IMR-90 (cell line): Measurements from ENCODE around the gene GJB4. TPM values are rescaled to one million over a fixed set of nuclear protein-coding genes. Genes with fewer than 3 reads are reported as not detected.

Experiments
- ATAC-seq: fragments of 200-7000 bp; cut with Tn5 transposase; 2 replicates; pipeline ENCODE4 v1.9.1; 2020; ENCODE audit warnings: low read depth, mild to moderate bottlenecking, moderate library complexity
- BruUV-seq: library from RNA; stranded (reverse); fragments of 400-500 nt; replicated peaks from 2 replicates; lab custom pipeline; 2021; lab: Mats Ljungman, UMichigan
- CTCF ChIA-PET: fragments of 300-600 bp; formaldehyde crosslinking; extraction: SDS; loops from one replicate; lab custom pipeline; 2021; ENCODE audit warnings: antibody characterized with exemption; lab: Yijun Ruan, JAX
- POLR2A ChIA-PET: fragments of 300-600 bp; sonication (Branson Sonifier 250); formaldehyde crosslinking; loops from one replicate; lab custom pipeline; 2022; ENCODE audit warnings: antibody characterized with exemption; ENCODE audit not compliant: unreplicated experiment; lab: Charles Lee
- DNase-seq: peaks from one replicate; pipeline ENCODE4 v3.0.0; 2013
- H2AFZ ChIP-seq: replicated peaks from 2 replicates; pipeline ENCODE3; 2013; ENCODE audit warnings: low read length, mild to moderate bottlenecking; ENCODE audit not compliant: poor library complexity
- H2AK5ac ChIP-seq: 2 replicates; pipeline ENCODE4 v1.6.1; 2013; ENCODE audit warnings: low read depth, low read length, inconsistent platforms
- H2AK9ac ChIP-seq: replicated peaks from 2 replicates; pipeline ENCODE3; 2013; ENCODE audit warnings: mild to moderate bottlenecking, low read depth, low read length, moderate library complexity; ENCODE audit not compliant: poor library complexity
- H2BK120ac ChIP-seq: 2 replicates; pipeline ENCODE4 v1.6.1; 2013; ENCODE audit warnings: low read depth, low read length, inconsistent platforms
- H2BK15ac ChIP-seq: 3 replicates; pipeline ENCODE4 v1.6.1; 2013; ENCODE audit warnings: low read depth, low read length, inconsistent platforms
- H2BK20ac ChIP-seq: 2 replicates; pipeline ENCODE4 v1.6.1; 2013; ENCODE audit warnings: low read depth, mild to moderate bottlenecking, inconsistent platforms, low read length, moderate library complexity
- H2BK5ac ChIP-seq: 2 replicates; pipeline ENCODE4 v1.6.1; 2013; ENCODE audit warnings: mild to moderate bottlenecking, low read depth, low read length, inconsistent platforms; ENCODE audit not compliant: poor library complexity, severe bottlenecking
- H3K14ac ChIP-seq: replicated peaks from 2 replicates; pipeline ENCODE4 v1.6.1; 2013; ENCODE audit warnings: low read depth, low read length, inconsistent platforms
- H3K18ac ChIP-seq: 2 replicates; pipeline ENCODE4 v1.6.1; 2013; ENCODE audit warnings: low read depth, low read length, control low read depth
- H3K23ac ChIP-seq: 2 replicates; pipeline ENCODE4 v1.6.1; 2013; ENCODE audit warnings: low read depth, low read length, inconsistent platforms
- H3K27ac ChIP-seq: 2 replicates; pipeline ENCODE4 v1.5.1; 2013; ENCODE audit warnings: mild to moderate bottlenecking, control low read depth, low read length; ENCODE audit not compliant: insufficient read depth
- H3K27me3 ChIP-seq: 2 replicates; pipeline ENCODE4 v1.6.1; 2013; ENCODE audit warnings: low read length; ENCODE audit not compliant: control insufficient read depth, insufficient read depth
- H3K36me3 ChIP-seq: 2 replicates; pipeline ENCODE4 v1.6.1; 2013; ENCODE audit warnings: low read length, mixed read lengths; ENCODE audit not compliant: control insufficient read depth, insufficient read depth
- H3K4ac ChIP-seq: 2 replicates; pipeline ENCODE4 v1.6.1; 2013; ENCODE audit warnings: low read depth, low read length, inconsistent platforms
- H3K4me1 ChIP-seq: 2 replicates; pipeline ENCODE4 v1.6.1; 2013; ENCODE audit warnings: low read length, mixed read lengths; ENCODE audit not compliant: control insufficient read depth, insufficient read depth
- H3K4me2 ChIP-seq: 2 replicates; pipeline ENCODE4 v1.6.1; 2013; ENCODE audit warnings: low read depth, mild to moderate bottlenecking, control low read depth, low read length, moderate library complexity
- H3K4me3 ChIP-seq: 2 replicates; pipeline ENCODE4 v1.5.1; 2013; ENCODE audit warnings: low read depth, mild to moderate bottlenecking, control low read depth, low read length, moderate library complexity; ENCODE audit not compliant: insufficient read depth
- H3K56ac ChIP-seq: 2 replicates; pipeline ENCODE4 v1.6.1; 2013; ENCODE audit warnings: low read length, inconsistent platforms; ENCODE audit not compliant: insufficient read depth; ENCODE audit errors: extremely low read depth
- H3K79me1 ChIP-seq, 2 experiments: 2 replicates each; pipeline ENCODE4 v1.6.1; 2013; ENCODE audit warnings: low read length in 2 of 2, inconsistent platforms in 1 of 2, low read depth in 1 of 2
- H3K9ac ChIP-seq: 2 replicates; pipeline ENCODE4 v1.6.1; 2013; ENCODE audit warnings: low read depth, low read length, control low read depth
- H3K9me1 ChIP-seq: 2 replicates; pipeline ENCODE4 v1.6.1; 2013; ENCODE audit warnings: low read length, inconsistent platforms; ENCODE audit not compliant: insufficient read depth
- H3K9me3 ChIP-seq: 2 replicates; pipeline ENCODE4 v1.6.1; 2013; ENCODE audit warnings: low read length; ENCODE audit not compliant: control insufficient read depth, insufficient read depth
- H4K20me1 ChIP-seq: 2 replicates; pipeline ENCODE4 v1.6.1; 2013; ENCODE audit warnings: low read length, inconsistent platforms; ENCODE audit not compliant: insufficient read depth
- H4K5ac ChIP-seq: 2 replicates; pipeline ENCODE4 v1.6.1; 2013; ENCODE audit warnings: mild to moderate bottlenecking, low read depth, low read length, control low read depth
- H4K8ac ChIP-seq, 2 experiments: 2 replicates each; pipeline ENCODE4 v1.6.1; 2013; ENCODE audit warnings: low read depth in 2 of 2, low read length in 2 of 2, control low read depth in 1 of 2, inconsistent platforms in 1 of 2
- H4K91ac ChIP-seq: 2 replicates; pipeline ENCODE4 v1.6.1; 2013; ENCODE audit warnings: low read depth, low read length, inconsistent platforms; ENCODE audit not compliant: insufficient read depth
- POLR2A ChIP-seq: IDR thresholded peaks from 2 replicates; pipeline ENCODE4 v1.6.1; 2012; ENCODE audit warnings: mild to moderate bottlenecking, low read depth, low read length
- WGBS, 2 experiments: methylation state at CpG; one replicate each; pipeline versions ENCODE4 v1.1.5 to v1.1.7; 2013; ENCODE audit warnings: missing lambda C conversion rate in 2 of 2; ENCODE audit not compliant: insufficient read length in 1 of 2; ENCODE audit errors: extremely low coverage in 2 of 2; 5-methylcytosine and 5-hydroxymethylcytosine counted together
- dilution Hi-C: fragments of 300-500 bp; cut with HindIII; formaldehyde crosslinking; loops from one replicate; pipeline ENCODE4 v1.14.3; 2018; ENCODE audit warnings: low sequenced_read_pairs; ENCODE audit not compliant: unreplicated experiment
- in situ Hi-C: fragments of 300-500 bp; cut with MboI; formaldehyde crosslinking; loops from 3 replicates; pipeline ENCODE4 v1.14.3; 2019; ENCODE audit warnings: low sequenced_read_pairs, inconsistent platforms, mixed read lengths
- intact Hi-C: fragments of 100-400 bp; cut with micrococcal nuclease; formaldehyde crosslinking; loops from 2 replicates; pipeline ENCODE4 v1.10.0; 2022
- polyA plus RNA-seq, 3 experiments: library from polyadenylated mRNA; depleted of rRNA; stranded (reverse); fragments of >200 nt; gene quantifications; 2 replicates each; pipeline ENCODE4 v1.2.3, GENCODE V29; 2012; ENCODE audit warnings: low replicate concordance in 1 of 3
- total RNA-seq: library from RNA; depleted of rRNA; stranded (reverse); fragments of >200 nt; gene quantifications from 2 replicates; pipeline ENCODE4 v1.2.3, GENCODE V29; 2012
- TF ChIP-seq, protein P1 (sequence below): fragments of 150-350 bp; IDR thresholded peaks from 2 replicates; pipeline ENCODE4 v1.6.1; 2016; ENCODE audit warnings: low read depth, mild to moderate bottlenecking, low read length, moderate library complexity, borderline replicate concordance

Gene GJB4
- total and polyA plus RNA-seq, 2 of the 4 experiments (the other 2 are of a cell fraction): not detected

GRCh38 chr1:34780528-34780927 is 21.0 kb downstream of the GJB4 start:
- Histone ChIP-seq H4K91ac (no peak overlapping the region), H2AK5ac (no peak overlapping the region), H3K79me1 (no peaks in the 10 kb centered on the region), H2BK20ac (no peak overlapping the region), H2AK9ac (no peak overlapping the region), H3K18ac (no peak overlapping the region), H2BK5ac (no peak overlapping the region), H3K23ac (no peak overlapping the region), H3K9ac (no peak overlapping the region), H3K14ac (no peak overlapping the region), H3K56ac (no peak overlapping the region), H2BK120ac (no peak overlapping the region), H2AFZ (no peak overlapping the region), H3K27ac (no peak overlapping the region), H3K9me3 (no peaks in the 10 kb centered on the region), H4K20me1 (no peaks in the 10 kb centered on the region; the same call in 1 of the 2 replicates), H3K4ac (no peak overlapping the region), H2BK15ac (no peak overlapping the region), H4K8ac (no peak overlapping the region), H3K36me3 (no peaks in the 10 kb centered on the region), H3K4me3 (no peak overlapping the region), H3K9me1 (no peaks in the 10 kb centered on the region), H4K5ac (no peak overlapping the region), H3K4me1 (peaks cover 5% of the 10 kb centered on the region; the same call in 1 of the 2 replicates), H3K4me2 (no peak overlapping the region), H3K27me3 (peaks cover 37% of the 10 kb centered on the region)
- intact Hi-C loops: no loop called here
- ChIA-PET CTCF (no interaction called here), POLR2A (no interaction called here)
- in situ Hi-C loops: no loop called here
- no TSS peak for BruUV-seq
- ATAC-seq (no peak), DNase-seq (no peak)
- TF ChIP-seq POLR2A: no peak
- TF ChIP-seq, protein P1, sequence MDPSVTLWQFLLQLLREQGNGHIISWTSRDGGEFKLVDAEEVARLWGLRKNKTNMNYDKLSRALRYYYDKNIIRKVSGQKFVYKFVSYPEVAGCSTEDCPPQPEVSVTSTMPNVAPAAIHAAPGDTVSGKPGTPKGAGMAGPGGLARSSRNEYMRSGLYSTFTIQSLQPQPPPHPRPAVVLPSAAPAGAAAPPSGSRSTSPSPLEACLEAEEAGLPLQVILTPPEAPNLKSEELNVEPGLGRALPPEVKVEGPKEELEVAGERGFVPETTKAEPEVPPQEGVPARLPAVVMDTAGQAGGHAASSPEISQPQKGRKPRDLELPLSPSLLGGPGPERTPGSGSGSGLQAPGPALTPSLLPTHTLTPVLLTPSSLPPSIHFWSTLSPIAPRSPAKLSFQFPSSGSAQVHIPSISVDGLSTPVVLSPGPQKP: no peak
- WGBS, 2 experiments: no CpG with 5 or more reads among the region's 2 CpGs
- dilution Hi-C loops: no loop called here
